Mesenteric fat pad (tissue), 1 donor: Measurements from ENCODE around the gene CD84. TPM values are rescaled to one million over a fixed set of nuclear protein-coding genes. Genes with fewer than 3 reads are reported as not detected.
"Not testable (repeated sequence)": the region's sequence is repeated elsewhere in the genome, so short reads cannot be mapped to it uniquely, and the experiment has no call there.

Experiments used
- DNase-seq: peaks from one replicate; pipeline ENCODE4 v3.0.0-alpha.2; 2020; ENCODE audit warnings: low spot score
- total RNA-seq: library from RNA; stranded (reverse); fragmentation: NEBNext Ultra II Directional; extraction: Animal tissue kit (Norgen Biotek cat#: 25700); gene quantifications from one replicate; pipeline ENCODE4 v1.2.1, GENCODE V29; 2021
- donor health status: DM: yes; HTN: yes; CAD: no.

CD84 gene
- total RNA-seq, 1 donor from 2014 or later = 17.1 TPM

DNA sequence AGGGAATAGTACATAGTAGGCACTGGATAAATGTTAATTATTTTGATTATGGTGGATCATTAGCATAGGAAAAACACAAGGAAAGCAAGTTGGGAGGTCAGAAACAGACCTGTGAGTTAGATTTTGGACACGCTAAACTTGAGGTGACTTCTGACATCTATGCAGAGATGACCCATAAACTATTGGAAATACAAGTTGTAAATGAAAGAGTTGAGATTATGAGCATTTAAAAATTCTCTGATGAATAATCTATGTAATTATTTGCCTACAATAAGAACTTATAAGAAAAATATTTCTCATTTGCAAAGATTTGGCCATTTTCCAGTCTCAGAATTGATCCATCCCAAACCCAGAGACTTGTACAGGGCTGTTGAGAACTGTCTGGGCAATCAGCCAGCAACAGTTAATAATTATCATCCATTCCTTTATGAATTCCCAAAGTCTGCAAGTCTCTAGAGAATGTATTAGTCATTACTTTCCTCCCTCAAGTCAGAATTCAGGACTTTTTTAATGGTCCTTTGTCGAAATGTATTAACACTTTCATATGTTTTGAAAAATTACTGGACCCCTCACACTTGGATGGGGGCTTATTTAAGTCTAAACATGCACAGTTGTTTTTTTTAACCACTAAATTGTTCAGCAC lies 36.9 kb downstream of the CD84 start:
- DNase-seq = no peak

DNA sequence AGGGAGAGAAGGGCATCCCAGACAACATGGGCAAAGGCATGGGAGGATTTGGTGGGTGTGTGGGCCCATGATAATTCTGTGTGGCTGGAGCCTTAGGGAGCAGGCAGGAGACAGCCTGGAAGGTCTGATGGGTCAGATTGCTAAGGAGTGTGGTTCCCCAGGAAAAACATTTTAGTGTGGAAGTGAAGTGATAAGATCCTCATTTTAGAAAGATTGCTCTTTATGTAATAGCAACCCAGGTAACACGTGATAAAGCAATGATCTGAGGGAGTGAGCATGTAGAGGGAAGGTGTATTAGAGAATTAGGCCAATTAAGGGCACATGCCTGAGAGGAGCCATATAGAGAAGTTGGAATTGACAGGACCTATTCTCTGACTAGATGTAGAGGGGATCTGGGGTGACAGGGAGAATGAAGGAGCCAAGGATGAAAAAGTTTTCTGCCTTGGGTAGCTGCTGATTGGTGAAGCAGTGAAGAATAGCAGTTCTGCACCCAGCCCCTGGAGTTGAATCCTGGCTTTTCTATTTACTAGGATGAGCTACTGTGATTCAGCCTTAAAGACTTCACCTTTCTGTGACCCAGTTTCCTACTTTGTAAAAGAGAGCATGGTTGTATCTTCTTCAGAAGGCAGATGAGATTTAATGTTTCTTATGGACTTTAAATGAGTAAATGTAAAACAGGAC lies 37.5 kb downstream of the CD84 start:
- no peak for DNase-seq

- DNase-seq = no peak
These were observed 38.5 kb downstream of the CD84 start for GRCh38 chr1:160540859-160541233.

DNA sequence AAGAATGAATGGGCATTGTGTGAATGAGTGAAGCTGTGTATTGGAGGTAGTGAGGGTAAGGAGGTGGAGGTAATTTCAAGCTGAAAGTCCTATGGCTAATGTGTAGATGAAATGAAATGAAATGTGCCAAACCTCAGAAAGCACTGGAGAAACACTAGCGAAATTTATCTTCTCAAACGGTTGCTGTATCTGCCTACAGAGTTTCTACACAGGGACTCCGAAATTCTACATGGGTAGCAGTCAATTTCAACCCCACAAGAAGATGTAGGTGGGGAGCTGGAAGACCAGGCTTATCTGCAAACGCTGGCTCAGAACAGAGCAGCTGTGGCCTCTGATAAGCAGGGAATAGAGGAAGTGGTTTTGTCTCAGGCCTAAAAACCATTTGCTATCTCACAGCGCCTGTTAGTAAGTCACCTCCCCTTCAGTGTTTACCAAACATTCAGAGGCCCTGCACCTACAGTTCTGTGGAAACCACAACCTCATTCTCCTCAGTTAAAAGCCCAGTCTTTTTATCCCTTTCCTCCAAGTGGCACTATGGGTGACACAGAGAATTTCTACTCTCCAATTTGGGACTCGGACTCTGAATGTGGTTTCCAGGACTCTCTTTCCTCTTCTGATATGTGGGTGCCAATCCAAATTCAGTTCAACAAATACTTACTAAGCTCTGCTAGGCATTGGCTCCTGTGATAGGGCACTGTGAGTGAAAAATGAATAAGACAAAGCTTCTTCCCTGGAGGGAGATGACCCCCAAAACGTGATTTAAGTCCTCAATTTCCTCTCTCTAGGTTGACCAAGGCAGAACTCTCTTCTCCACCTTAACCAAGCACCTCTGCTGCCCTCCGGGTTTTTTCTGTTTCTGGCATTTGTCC lies 39.1 kb downstream of the CD84 start:
- no peak for DNase-seq

GRCh38 chr1:160539684-160539989 lies 39.7 kb downstream of the CD84 start:
- DNase-seq = no peak

- DNase-seq = no peak
These were observed 40.2 kb downstream of the CD84 start for GRCh38 chr1:160538985-160539651.

DNA sequence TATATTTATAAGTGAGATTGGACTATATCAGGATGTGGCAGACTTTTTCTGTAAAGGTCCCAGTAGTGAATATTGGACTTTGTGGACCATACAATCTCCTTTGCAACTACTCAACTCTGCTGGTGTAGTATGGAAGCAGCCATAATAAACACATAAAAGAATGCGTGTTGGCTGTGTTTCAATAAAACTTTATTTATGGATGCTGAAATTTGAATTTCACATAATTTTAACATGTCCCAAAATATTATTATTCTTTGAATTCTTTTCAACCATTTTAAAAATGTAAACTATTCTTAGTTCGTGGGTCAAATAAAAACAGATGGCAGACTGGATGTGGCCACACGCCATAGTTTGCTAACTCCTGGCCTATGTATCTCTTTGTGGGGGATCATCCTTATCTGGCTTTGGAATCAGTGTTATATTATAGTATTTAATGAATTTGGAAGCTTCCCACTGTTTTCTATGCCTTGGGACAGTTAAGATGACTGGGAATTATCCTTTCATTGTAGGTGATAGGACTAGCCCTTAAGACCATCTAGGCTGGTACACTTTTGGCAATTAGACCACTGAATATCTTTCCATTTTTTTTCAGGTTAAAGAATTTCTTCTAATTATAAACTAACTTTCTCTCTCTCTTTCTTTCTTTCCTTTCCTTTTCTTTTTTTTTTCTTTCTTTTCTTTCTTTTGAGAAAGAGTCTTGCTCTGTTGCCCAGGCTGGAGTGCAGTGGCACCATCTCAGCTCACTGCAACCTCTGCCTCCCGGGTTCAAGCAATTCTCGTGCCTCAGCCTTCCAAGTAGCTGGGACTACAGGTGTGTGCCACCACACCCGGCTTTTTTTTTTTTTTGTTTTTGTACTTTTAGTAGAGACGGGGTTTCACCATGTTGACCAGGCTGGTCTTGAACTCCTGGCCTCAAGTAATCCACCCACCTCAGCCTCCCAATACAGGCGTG lies 41.3 kb downstream of the CD84 start:
- no peak for DNase-seq

DNA sequence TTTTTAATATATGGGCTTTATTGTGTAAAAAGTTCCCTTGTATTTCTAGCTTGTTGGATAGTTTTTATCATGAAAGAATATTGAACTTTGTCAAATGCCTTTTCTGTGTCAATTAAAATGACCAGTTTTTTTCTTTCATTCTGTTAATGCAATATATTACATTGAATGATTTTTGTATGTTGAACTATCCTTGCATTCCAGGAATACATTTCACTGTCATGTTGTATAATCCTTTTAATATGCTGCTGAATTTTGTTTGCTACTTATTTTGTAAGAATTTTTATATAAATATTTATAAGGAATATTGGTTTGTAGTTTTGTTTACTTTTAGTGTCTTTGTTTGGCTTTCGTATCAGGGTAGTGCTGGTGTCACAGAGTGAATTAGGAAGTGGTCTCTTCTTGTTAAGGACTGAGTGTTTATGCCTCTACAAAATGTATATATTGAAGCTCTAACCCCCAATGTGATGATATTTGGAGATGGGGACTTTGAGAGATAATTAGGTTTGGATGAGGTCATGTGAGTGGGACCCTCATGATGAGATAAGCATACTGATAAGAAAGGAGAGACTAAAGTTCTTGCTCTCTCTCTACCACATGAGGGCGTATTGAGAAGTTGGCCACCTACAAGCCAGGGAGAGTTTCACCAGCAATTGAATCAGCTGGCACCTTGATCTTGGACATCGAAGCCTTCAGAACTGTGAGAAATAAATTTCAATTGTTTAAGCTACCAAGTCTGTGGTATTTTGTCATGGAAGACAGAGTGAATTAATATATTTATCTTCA lies 44.3 kb downstream of the CD84 start:
- no peak for DNase-seq

DNA sequence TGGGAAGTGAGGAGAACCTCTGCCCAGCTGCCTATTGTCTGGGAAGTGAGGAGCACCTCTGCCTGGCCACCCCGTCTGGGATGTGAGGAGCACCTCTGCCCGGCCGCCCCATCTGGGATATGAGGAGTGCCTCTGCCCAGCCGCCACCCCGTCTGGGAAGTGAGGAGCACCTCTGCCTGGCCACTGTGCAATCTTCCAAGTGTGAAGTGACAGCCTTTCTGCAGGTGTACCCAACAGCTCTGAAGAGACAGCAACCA lies 46.8 kb downstream of the CD84 start:
- DNase-seq = not testable (repeated sequence)

GRCh38 chr1:160531809-160532556 lies 47.3 kb downstream of the CD84 start:
- not testable (repeated sequence) for DNase-seq

GRCh38 chr1:160529401-160529952 lies 49.8 kb downstream of the CD84 start:
- DNase-seq = not testable (repeated sequence)

GRCh38 chr1:160523789-160524188 lies 55.5 kb downstream of the CD84 start:
- not testable (repeated sequence) for DNase-seq

GRCh38 chr1:160522622-160523345 lies 56.5 kb downstream of the CD84 start, which contains the start of gene SLAMF6:
Gene SLAMF6, minus strand, starts transcription at chr1:160523255. Its CDS starts 63 bp downstream, at chr1:160523192.
- DNase-seq = no peak

DNA sequence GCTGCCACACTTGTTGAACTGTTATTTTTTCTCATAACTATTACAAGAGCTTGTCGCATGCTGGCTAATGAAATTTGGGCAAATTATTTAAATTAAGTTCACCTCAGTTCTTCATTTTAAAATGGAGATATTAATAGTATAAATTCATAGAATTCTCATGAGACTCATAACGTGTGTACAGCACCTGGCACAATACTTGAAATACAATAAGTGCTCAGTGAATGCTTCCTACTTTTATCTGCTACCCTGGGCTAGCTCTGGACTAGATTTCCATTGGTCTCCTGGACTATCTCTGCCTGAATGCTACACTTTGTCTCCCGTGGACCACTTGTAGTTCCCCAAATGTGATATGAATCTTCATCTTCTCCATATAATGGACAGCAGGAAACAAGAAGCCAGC lies 57.2 kb downstream of the CD84 start:
- DNase-seq = no peak

GRCh38 chr1:160521554-160521953 lies 57.7 kb downstream of the CD84 start:
- no peak for DNase-seq

DNA sequence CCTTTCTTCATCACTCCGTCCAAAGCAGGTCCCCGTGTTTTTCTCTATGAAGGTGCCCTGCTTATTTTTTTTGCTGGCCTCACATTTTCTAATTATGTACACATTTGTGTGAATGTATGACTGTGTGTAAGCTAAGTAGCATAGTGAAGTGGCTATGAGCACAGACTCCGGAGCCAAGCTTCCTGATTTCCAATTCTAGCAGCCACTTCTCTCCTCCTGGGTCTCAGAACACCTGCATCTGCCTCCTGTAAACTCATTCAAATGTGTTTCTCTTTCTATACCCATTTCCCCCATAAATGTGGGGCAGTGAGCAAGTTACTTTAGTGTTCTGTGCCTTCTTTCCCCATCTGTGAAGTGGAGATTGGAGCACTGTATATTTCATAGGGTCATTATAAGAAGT lies 58.3 kb downstream of the CD84 start:
- DNase-seq = no peak

DNA sequence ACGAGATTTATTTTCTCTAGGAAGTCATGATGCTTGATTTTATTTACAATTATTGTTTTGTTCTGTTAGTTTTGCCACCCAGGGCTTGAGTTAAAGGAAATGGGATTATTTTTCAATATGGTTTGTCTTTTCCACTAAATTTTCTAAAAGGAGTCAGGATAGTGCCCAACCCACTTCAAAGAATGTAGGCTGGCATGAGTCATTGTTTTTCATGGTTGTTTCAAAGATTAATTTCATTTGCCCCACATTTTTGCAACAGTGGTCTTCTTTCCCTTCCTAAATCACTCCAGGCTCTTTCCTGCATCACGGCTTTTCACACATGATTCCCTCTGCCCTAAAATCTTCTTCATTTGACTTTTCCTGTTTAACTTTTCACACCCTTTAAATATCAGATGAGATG lies 58.7 kb downstream of the CD84 start:
- no peak for DNase-seq
